Left lung (tissue), 10 donors: ENCODE measurements around the gene SIGLEC12. TPM values are rescaled to one million over a fixed set of nuclear protein-coding genes. Genes with fewer than 3 reads are reported as not detected.

Experiments used
- ATAC-seq: fragments of 200-7000 bp; cut with Tn5 transposase; one replicate; pipeline ENCODE4 v1.9.1; 2020; ENCODE audit warnings: moderate library complexity
- DNase-seq, 4 donors: peaks; one replicate each; pipeline ENCODE4 v3.0.0-alpha.2; 2013 to 2020
- H3K27ac ChIP-seq, 2 donors: fragments of 200-600 bp; sonication (generic) in 1 of 2; one replicate each; pipeline versions ENCODE4 v1.5.0 to v1.8.0; 2020 to 2021
- H3K27me3 ChIP-seq, 2 donors: fragments of 200-600 bp; sonication (generic) in 1 of 2; one replicate each; pipeline versions ENCODE4 v1.5.0 to v1.8.0; 2020 to 2021
- H3K36me3 ChIP-seq, 2 donors: fragments of 200-600 bp; sonication (generic) in 1 of 2; one replicate each; pipeline versions ENCODE4 v1.5.0 to v1.8.0; 2020 to 2021
- H3K4me1 ChIP-seq, 2 donors: fragments of 200-600 bp; one replicate each; pipeline ENCODE4 v1.8.0; 2021
- H3K4me3 ChIP-seq, 2 donors: fragments of 200-600 bp; sonication (generic) in 1 of 2; one replicate each; pipeline versions ENCODE4 v1.5.0 to v1.8.0; 2020 to 2021; ENCODE audit warnings: mild to moderate bottlenecking in 1 of 2
- H3K9me3 ChIP-seq, 2 donors: fragments of 200-600 bp; sonication (generic) in 1 of 2; one replicate each; pipeline versions ENCODE4 v1.5.0 to v1.8.0; 2020 to 2021
- intact Hi-C, 2 donors: fragments of 100-400 bp; cut with DNase I; formaldehyde crosslinking; loops; one replicate each; pipeline versions ENCODE4 v1.11.2 to v1.14.2; 2022
- polyA plus RNA-seq, 6 donors: library from polyadenylated mRNA; unstranded; fragments of 120-200 nt; gene quantifications; one replicate each; pipeline ENCODE4 v1.2.1, GENCODE V29; 2013; ENCODE audit not compliant: insufficient read length in 6 of 6
- total RNA-seq, 2 donors: library from RNA; stranded (reverse); fragmentation: NEBNext Ultra II Directional; extraction: Animal tissue kit (Norgen Biotek cat#: 25700); gene quantifications; one replicate each; pipeline ENCODE4 v1.2.1, GENCODE V29; 2021
- TF ChIP-seq, protein P1 (sequence below), 2 donors: fragments of 200-600 bp; sonication (generic) in 1 of 2; IDR thresholded peaks; one replicate each; pipeline versions ENCODE4 v1.5.0 to v1.8.0; 2021; ENCODE audit warnings: antibody characterized with exemption in 2 of 2
- donor health status: DM: no; HTN: yes; CAD: no.
- donor health status: DM: no; HTN: no; CAD: no.

The SIGLEC12 gene
- total and polyA plus RNA-seq, 8 donors = 0.10 to 1.9 (median 0.39) TPM; not detected in 3

DNA sequence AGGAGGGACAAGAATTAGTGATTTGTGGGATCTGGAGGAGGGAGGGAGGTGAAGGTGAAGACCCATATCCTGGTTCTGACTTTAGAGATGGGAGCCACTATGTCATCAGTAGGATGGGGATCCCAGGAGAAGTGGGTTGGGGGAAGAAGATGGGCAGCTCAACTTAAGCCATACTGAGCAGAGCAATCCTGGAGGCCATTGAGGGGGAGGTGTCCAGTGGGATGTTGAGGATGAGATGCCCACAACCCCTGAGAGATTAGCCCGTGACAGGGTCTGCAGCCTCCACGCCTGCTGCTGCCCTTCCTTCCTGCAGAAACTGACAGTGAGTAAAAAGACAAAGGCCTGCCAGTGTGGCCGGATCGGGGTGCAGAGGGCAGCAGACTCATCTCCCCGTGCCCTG, 41.1 kb upstream of the SIGLEC12 start:
- intact Hi-C loops = no loop called here
- peaks cover 0 to 96% of the 10 kb centered on the region in 2 donors for H3K27me3 ChIP-seq
- TF ChIP-seq, protein P1, sequence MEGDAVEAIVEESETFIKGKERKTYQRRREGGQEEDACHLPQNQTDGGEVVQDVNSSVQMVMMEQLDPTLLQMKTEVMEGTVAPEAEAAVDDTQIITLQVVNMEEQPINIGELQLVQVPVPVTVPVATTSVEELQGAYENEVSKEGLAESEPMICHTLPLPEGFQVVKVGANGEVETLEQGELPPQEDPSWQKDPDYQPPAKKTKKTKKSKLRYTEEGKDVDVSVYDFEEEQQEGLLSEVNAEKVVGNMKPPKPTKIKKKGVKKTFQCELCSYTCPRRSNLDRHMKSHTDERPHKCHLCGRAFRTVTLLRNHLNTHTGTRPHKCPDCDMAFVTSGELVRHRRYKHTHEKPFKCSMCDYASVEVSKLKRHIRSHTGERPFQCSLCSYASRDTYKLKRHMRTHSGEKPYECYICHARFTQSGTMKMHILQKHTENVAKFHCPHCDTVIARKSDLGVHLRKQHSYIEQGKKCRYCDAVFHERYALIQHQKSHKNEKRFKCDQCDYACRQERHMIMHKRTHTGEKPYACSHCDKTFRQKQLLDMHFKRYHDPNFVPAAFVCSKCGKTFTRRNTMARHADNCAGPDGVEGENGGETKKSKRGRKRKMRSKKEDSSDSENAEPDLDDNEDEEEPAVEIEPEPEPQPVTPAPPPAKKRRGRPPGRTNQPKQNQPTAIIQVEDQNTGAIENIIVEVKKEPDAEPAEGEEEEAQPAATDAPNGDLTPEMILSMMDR (IDR thresholded peaks at IDR 0.05) = no peak
- no peaks in the 10 kb centered on the region for H3K36me3 ChIP-seq
- H3K4me3 ChIP-seq = no peak overlapping the region
- DNase-seq = no peak
- H3K9me3 ChIP-seq = no peaks in the 10 kb centered on the region
- ATAC-seq = no peak
- peaks cover 0 to 3% of the 10 kb centered on the region in 2 donors for H3K4me1 ChIP-seq
- H3K27ac ChIP-seq = no peak overlapping the region

DNA sequence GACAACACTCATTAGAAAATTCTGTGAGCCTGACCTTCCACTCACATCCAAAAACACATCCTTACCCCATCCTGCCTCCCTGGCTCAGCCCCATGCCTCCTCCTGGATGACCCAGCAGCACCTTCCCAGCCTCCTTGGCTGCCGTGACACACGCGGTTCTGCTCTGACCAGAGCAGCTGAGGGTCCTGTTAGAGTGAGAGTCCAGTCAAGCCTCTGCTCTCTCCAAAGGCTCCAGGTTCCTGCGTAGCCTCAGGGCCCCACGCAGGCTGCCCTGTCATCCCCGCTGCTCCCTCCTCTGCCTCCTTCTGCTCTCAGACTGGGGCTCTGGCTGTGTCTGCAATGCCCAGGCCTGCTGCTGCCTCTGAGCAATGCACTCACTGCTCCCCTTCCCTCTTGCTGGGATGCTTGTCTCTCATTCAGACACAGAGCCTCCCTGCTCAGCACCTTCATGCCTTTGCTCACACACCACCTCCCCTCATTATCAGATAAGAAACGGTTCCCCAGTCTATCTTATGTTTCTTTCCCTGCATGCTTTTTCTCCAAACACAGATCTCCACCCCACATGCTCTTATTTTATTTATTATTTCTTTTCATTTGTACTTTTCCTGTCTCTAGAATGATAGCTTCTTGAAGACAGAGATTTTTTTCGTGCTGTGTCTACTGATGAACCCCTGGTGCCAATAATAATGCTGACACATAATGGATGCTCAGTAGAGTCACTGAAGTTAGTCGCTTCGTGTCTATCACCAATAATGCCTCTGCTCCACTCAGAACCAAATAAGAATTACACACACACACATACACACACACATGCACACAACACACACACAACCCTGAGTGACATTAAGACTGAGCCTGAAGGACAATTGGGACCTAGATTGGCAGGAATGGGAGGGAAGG, 40.1 kb upstream of the SIGLEC12 start:
- Histone ChIP-seq H3K36me3 (no peaks in the 10 kb centered on the region), H3K4me1 (peaks cover 0 to 3% of the 10 kb centered on the region in 2 donors), H3K4me3 (no peak overlapping the region), H3K9me3 (no peaks in the 10 kb centered on the region), H3K27ac (no peak overlapping the region), H3K27me3 (peaks cover 0 to 93% of the 10 kb centered on the region in 2 donors)
- DNase-seq (no peak), ATAC-seq (no peak)
- TF ChIP-seq, protein P1 (IDR thresholded peaks at IDR 0.05) = no peak
- intact Hi-C loops = no loop called here

DNA sequence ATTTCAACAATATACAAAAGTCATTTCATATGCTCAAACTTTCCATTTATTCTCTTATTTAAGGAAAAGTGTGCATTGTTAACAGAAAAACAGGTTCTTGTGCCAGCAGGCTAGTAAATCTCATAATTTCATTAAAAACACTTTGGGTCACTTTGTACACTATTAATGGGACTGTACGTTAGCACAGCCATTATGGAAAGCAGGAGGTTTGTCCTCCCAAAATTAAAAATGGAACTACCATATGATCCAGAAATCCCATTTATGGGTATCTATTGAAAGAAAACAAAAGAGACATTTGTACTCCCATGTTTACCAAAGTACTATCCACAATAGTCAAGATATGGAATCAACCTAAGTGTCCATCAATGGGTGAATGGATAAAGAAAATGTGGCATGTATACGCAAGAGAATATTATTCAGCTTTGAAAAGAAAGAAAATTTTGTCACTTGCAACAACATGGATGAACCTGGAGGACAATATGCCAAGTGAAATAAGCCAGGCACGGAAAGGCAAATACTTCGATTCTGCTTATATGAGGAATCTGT, 38.3 kb upstream of the SIGLEC12 start:
- TF ChIP-seq, protein P1 (IDR thresholded peaks at IDR 0.05) = no peak
- H3K4me3 ChIP-seq = no peak overlapping the region
- ATAC-seq (no peak), DNase-seq (no peak)
- H3K27me3 ChIP-seq = peaks cover 0 to 78% of the 10 kb centered on the region in 2 donors
- H3K9me3 ChIP-seq = peaks cover 0 to 2% of the 10 kb centered on the region in 2 donors
- H3K4me1 ChIP-seq = no peaks in the 10 kb centered on the region
- H3K27ac ChIP-seq = no peak overlapping the region
- intact Hi-C loops = no loop called here
- no peaks in the 10 kb centered on the region for H3K36me3 ChIP-seq

DNA sequence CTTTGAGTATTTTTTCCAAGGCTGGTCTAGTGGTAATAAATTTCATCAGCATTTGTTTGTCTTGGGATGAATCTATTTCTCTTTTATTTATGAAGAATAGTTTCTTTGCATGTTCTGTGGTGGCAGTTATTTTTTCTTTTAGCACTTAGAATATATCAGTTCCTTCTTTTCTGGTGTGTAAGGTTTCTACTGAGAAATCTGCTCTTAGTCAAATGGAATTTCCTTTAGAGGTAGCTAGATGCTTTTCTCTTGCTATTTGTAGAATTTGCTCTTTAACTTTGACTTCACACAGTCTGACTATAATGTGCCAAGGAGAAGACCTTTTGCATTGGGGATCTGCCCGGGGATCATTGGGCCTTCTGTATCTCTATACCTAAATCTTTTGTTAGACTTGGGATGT, 33.9 kb upstream of the SIGLEC12 start:
- intact Hi-C loops = no loop called here
- Histone ChIP-seq H3K27me3 (peaks cover 0 to 69% of the 10 kb centered on the region in 2 donors), H3K36me3 (no peaks in the 10 kb centered on the region), H3K4me3 (no peak overlapping the region), H3K4me1 (peaks cover 0 to 10% of the 10 kb centered on the region in 2 donors), H3K9me3 (peaks cover 0 to 2% of the 10 kb centered on the region in 2 donors), H3K27ac (no peak overlapping the region)
- no peak for ATAC-seq
- TF ChIP-seq, protein P1 (IDR thresholded peaks at IDR 0.05) = no peak
- DNase-seq = no peak
